NCI-H1105 (cell line): ENCODE data around the gene ADGRD1.

ENCODE experiments used
- DNase-seq: peaks from one replicate; lab custom pipeline; 2025; lab: John Stamatoyannopoulos, UW

ADGRD1 gene

GRCh38 chr12:131042834-131043245, 89.1 kb downstream of the ADGRD1 start:
- DNase-seq, result no peak

DNA sequence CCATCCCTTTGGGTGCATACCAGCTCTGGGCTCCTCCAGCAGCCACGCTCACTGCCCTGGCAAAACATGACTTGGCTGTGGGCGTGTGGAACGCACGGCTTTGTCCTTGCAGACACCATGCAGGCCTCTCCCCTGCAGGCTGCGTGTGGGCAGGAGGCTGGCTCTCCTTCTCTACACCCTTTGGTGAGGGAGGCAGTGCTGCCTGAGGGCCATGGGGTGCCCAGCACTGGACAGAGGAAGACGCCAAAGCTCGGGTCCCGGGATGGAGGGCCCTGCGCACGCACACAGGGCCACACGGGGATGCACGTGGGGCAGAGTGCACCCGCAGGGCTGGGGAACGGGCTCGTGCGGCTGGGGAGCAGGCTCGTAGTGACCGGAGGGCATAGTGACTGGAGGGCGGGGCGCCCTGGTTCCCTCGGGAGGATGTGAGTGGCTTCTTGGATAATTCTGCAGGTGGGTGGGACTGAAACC, 89.7 kb downstream of the ADGRD1 start:
- DNase-seq, result no peak

DNA sequence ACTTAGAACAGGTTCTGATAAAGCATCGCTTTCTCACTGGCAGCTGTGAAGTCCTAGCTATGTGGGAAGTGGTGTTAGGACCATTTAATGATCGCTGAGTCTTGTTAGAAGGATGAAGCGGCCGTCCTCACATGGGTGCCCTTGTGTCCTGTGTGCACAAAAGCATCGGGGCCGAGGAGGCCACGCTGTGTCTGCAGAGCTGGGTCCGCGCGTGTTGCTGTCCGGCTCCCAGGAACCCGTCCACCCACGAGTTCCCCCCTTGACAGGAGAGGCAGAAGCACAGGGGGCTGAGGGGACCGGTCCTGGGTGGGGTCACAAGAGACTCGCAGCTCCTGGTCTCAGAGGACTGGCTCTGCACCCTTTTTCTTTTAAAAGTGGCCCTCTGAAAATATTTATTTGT, 90.4 kb downstream of the ADGRD1 start:
- DNase-seq, result no peak

DNA sequence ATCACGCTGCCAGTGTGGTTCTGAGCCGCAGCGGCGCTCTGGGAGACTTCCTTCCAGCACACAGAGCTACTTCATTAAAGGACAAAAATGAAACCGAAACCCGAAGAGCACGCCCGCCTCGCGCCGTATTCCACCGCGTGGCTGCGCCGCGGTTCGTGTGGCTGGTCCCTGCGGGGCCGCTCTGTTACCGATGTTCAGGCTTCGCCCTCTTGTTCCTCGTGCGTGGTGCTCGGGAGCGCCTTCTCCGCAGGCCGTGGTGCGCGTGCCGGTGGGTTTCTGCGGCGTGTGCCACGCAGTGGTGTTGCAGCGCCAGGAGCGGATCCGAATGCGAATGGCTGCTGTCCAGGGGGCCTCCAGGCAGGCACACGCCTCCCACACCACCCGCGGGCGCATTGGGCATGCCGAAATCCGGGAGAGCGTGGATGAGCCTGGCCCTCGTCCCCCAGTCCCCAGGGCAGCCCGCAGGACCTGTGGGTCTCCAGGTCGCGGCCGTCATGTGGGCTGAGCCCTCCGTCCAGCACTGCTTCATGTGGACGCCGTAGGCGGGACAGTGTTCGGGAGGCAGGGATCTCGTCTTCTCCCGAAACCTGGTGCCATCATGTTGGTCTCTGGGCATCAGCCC, 91.2 kb downstream of the ADGRD1 start:
- DNase-seq, result no peak

DNA sequence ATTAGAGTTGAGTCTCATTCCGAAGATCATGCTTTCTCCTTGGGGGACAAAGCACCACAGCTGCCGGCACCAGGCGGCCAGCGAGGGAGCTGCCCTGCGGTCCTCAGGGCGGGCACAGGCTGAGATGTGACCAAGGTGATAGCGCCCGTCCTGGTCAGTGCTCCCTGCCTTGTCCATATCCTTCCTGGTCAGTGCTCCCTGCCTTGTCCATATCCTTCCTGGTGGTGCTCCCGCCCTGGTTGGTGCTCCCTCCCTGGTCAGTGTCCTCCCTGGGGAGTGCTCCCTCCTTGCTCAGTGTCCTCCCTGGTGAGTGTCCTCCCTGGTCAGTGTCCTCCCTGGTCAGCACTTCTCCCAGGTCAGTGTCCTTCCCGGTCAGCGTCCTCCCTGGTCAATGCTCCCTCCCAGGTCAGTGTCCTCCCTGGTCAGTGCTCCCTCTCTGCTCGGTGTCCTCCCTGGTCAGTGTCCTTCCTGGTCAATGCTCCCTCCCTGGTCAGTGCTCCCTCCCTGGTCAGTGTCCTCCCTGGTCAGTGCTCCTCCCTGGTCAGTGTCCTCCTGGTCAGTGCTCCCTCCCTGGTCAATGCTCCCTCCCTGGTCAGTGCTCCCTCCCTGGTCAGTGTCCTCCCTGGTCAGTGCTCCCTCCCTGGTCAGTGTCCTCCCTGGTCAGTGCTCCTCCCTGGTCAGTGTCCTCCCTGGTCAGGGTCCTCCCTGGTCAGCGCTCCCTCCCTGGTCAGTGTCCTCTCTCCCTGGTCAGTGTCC, 92.2 kb downstream of the ADGRD1 start:
- DNase-seq, result no peak

- DNase-seq, result no peak
Observed at GRCh38 chr12:131046813-131047788, 93.4 kb downstream of the ADGRD1 start.

DNA sequence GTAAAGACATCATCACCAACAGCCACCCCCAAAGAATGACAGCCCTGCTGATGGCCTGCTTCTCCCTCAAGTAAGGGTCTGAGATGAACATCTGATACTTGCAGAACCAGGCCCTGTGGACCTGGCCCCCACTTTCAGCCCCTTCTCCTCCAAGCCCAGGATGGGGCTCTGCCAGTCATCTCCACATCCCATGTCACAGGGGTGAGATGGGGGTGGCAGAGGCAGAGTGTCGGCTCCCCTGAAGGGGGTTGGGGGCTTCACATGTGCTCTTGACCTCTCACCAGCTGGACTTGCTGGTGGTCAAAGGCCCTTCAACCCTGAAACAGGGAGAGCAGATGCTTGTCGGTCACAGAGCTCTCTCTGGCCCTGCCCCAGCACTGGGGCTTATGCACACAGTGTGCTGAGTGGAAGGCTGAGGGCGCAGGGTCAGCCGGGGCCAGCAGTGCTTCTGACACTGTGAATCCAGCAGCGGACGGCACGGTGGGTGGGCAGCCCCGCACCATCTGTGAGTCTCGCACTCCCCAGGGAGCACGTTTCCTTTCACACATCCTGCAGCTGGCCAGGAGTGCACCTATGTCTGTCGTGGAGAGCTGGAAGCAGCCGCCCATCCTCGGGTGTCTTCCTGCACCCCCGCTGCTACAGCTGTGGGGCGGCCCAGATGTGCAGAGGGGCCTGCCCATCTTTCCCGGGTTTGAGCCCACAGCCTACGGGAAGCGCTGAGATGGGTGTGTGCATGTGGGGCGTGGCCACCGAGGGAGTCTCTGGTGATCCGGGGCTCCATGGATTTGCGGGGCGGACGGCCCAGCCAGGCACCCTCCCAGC, 94.3 kb downstream of the ADGRD1 start:
- no peak for DNase-seq

DNA sequence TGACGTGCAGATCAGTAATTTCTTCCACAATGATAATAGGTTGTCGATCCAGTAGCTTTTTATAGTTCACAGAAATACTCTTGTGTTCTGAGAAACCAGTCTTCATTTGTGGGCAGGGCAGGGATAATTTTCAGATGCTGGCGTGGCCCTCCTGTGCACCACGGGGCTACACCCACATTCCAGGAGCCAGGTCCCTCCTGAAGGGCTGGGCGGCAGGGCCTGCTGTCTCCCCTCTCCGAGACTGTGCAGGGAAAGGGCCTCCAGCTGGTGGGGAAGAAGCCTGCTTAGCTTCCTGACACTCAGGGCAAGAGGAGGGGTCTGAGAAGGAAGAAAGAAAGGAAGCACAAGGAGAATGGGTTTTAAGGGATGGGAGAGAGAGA, 94.9 kb downstream of the ADGRD1 start:
- DNase-seq, result no peak

DNA sequence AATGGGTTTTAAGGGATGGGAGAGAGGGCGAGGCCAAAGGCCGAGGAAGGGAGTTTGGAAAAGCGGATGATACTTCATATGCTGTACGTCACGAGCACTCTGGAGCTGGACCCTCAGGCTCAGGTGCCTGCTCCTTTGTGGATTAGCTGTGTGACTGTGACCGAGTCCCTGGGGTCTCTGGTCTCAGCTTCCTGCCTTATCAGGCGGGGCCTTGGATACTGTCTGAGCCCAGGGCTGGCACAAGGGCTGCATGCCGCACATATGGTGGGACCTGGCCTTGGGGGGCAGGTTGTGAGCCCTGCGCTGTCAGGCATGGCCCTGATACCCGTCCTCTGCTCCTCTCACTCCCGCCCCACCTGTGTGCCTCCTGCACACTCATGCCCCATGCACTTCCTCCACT, 95.3 kb downstream of the ADGRD1 start:
- DNase-seq, result no peak

- no peak for DNase-seq
Observed at GRCh38 chr12:131049549-131050339, 96.0 kb downstream of the ADGRD1 start.

- no peak for DNase-seq
Observed at GRCh38 chr12:131050463-131051154, 96.9 kb downstream of the ADGRD1 start.

DNA sequence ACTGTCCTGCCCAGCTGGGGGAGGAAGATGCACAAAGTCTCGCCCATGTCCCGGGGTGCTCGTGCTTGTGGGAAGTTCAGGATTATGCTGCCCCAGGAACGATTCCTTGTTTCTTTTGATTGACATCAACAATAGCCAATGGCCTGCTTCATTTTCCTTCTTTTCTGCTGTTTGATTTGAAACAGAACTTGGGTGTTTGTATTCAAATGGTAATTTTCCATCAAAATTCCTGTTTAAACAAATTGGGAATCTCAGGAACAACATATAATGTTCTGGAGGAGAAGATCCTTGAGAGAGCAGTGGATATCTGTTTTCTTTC, 97.4 kb downstream of the ADGRD1 start:
- no peak for DNase-seq

GRCh38 chr12:131052063-131052781, 98.5 kb downstream of the ADGRD1 start:
- DNase-seq, result no peak

DNA sequence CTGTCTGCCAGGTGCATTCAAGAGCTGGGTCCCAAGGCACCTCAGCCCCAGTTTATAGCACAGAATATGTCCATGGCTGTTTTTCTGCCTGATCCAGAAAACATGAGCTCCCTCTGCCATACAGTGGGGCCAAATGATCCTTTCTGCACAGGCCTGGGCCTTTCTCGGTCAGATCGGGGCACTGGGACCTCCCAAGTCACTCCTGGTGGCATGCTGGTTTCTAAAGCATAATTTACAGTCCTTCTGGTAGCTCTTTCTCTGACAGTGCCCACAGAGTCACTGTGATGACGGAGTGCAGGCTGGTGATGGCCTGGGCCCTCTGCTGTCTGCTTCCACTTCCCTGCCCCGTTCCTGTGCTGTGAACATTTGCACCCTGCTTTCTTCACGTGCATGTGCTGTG, 99.2 kb downstream of the ADGRD1 start:
- no peak for DNase-seq

GRCh38 chr12:131053567-131053966, 99.9 kb downstream of the ADGRD1 start:
- no peak for DNase-seq

- no peak for DNase-seq
Observed at GRCh38 chr12:131054345-131055092, 100.8 kb downstream of the ADGRD1 start.

DNA sequence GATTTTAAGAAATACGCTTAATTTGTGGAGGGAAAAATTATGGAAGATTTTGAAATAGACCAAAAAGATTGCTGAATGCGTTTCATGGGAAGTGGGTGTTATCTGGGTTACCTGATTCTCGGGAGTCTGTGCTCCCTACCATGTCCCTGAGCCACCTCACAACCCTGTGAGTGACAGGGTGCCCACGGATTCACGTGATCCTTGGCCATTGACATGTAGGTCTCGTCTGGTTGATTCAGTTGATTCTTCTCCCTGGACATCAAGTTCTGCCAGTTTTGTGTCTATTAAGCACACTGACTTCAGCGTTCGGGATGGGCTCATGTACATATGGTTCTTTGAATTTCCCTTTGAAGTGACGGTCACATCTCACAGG, 101.4 kb downstream of the ADGRD1 start:
- DNase-seq, result no peak

- no peak for DNase-seq
Observed at GRCh38 chr12:131055596-131056233, 102.0 kb downstream of the ADGRD1 start.

DNA sequence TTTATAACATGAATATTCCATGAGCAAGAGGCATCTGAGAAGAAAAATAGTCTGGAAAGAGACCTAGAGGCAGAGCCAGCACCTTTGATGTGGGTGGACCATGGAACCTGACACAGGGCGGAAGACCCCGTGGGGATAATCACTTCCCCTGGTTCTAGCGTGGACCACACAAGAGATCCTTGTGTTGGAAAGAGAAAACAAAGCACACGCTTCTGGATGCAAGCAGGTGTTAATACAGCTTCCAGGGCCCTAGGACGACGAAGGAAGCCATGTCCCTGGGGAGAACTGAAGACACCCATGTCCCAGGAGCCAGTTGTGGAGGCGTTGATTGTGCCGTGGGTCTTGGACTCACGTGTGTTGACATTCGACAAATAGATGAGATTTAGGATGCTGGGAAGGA, 102.9 kb downstream of the ADGRD1 start:
- DNase-seq, result no peak
